ENCODE data around the gene CLVS2. TPM values are rescaled to one million over a fixed set of nuclear protein-coding genes. Genes with fewer than 3 reads are reported as not detected.

Gene CLVS2, protein sequence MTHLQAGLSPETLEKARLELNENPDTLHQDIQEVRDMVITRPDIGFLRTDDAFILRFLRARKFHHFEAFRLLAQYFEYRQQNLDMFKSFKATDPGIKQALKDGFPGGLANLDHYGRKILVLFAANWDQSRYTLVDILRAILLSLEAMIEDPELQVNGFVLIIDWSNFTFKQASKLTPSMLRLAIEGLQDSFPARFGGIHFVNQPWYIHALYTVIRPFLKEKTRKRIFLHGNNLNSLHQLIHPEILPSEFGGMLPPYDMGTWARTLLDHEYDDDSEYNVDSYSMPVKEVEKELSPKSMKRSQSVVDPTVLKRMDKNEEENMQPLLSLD
- 11.6 TPM for total RNA-seq

DNA sequence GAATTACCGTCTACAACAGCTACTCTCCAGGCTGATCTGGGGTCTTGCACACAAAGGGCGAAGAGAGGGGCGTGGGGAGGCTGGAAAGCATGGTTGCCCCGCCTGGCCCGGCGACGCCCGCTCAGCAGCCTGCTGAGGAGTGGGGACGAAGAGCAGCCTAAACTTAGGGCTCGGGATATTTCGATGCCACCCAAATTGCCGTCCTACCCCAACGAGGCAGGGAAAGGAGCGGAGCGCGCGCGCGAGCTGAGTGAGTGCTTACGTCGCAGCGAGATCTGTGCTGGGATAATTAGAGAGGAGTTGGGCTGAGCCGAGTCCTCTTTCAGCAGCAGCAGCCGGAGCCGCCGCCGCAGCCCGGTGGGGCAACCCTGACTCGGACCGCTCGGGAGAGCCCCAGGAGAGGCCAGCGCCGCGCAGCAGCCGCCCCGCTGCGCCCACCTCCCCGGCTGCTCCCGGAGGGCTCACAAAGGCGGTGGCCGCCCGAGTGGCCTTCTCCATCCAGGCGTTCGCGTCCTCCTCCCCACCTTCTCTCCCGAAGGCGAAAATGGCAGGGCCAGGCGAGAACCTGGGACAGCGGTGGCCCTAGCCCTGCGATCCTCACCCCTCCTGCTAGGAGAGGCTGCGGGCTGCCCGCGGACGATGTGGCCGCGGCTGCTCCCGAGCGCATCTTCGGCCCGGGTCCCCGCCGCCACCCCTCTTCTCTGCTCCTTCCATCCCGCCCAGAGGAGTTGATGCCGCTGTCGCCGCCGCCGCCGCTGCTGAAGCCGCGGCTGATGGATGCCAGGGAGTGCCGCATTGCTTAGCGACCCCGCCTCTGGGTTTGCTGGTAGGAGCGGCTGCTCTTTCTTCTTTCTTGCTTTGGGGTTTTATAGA, at the start of gene CLVS2:
CLVS2 (plus strand) TSS at position 315 of the 873 bp plus-strand sequence. CDS start 1,543 bp downstream, outside the sequence.

Other genes with a start within 250 kb of the CLVS2 start
- 213 TPM for gene FABP7, start 216.5 kb upstream of the CLVS2 start, total RNA-seq
- gene SMPDL3A, start 207.0 kb upstream of the CLVS2 start, total RNA-seq = 22.2 TPM

Data from camera-type eye (tissue), 1 donor.